GM12878 (cell line): ENCODE results near the gene HYCC2. TPM values are rescaled to one million over a fixed set of nuclear protein-coding genes. Genes with fewer than 3 reads are reported as not detected.

ENCODE experiments used
- ATAC-seq: fragments of 200-7000 bp; cut with Tn5 transposase; 3 replicates; pipeline ENCODE4 v1.9.1; 2020; ENCODE audit warnings: mild to moderate bottlenecking, moderate library complexity
- BruUV-seq: library from RNA; stranded (reverse); fragments of 400-500 nt; replicated peaks from 2 replicates; lab custom pipeline; 2021; lab: Mats Ljungman, UMichigan
- CTCF ChIA-PET: fragments of 300-600 bp; sonication (Branson Sonifier 250); formaldehyde crosslinking; extraction: SDS; loops from one replicate; lab custom pipeline; 2021; ENCODE audit warnings: inconsistent platforms; lab: Yijun Ruan, JAX
- POLR2A ChIA-PET: fragments of 350-600 bp; formaldehyde crosslinking; extraction: SDS; loops from one replicate; lab custom pipeline; 2021; ENCODE audit warnings: inconsistent platforms; lab: Charles Lee
- RAD21 ChIA-PET: fragments of 300-600 bp; sonication (Branson Sonifier 250); formaldehyde crosslinking; loops from one replicate; lab custom pipeline; 2023; ENCODE audit warnings: antibody characterized with exemption; ENCODE audit not compliant: unreplicated experiment; lab: Charles Lee
- SMC1A ChIA-PET: fragments of 300-600 bp; sonication (Branson Sonifier 250); formaldehyde crosslinking; loops from one replicate; lab custom pipeline; 2023; ENCODE audit not compliant: unreplicated experiment, uncharacterized antibody; lab: Charles Lee
- DNase-seq: peaks from one replicate; pipeline ENCODE4 v3.0.0-alpha.2; 2011; ENCODE audit warnings: low read depth, low spot score
- FAIRE-seq: peaks from 3 replicates; lab custom pipeline; 2011; peaks lifted over from hg19 to GRCh38; lab: Jason Lieb, UNC
- H2AFZ ChIP-seq: 2 replicates; pipeline ENCODE4 v1.6.0; 2011; ENCODE audit warnings: low read depth, low read length, control low read depth; ENCODE audit not compliant: control insufficient read depth
- H3K27ac ChIP-seq: 2 replicates; pipeline ENCODE4 v1.5.1; 2011; ENCODE audit warnings: control low read depth; ENCODE audit not compliant: control insufficient read depth, insufficient read depth
- H3K27me3 ChIP-seq, 2 experiments: replicated peaks in 1 of 2; 2 replicates each; pipeline versions ENCODE4 v1.6.0 to v1.6.1; 2011; ENCODE audit warnings: low read length in 1 of 2; ENCODE audit not compliant: control insufficient read depth in 2 of 2, insufficient read depth in 2 of 2
- H3K36me3 ChIP-seq, 2 experiments: 2 replicates each; pipeline ENCODE4 v1.5.1; 2011; ENCODE audit warnings: low read length in 1 of 2; ENCODE audit not compliant: control insufficient read depth in 2 of 2, insufficient read depth in 2 of 2
- H3K4me1 ChIP-seq: 2 replicates; pipeline ENCODE4 v1.6.1; 2011; ENCODE audit warnings: mild to moderate bottlenecking, low read length, moderate library complexity, mixed read lengths; ENCODE audit not compliant: control insufficient read depth, insufficient read depth
- H3K4me2 ChIP-seq: 2 replicates; pipeline ENCODE4 v1.6.0; 2011; ENCODE audit warnings: control low read depth; ENCODE audit not compliant: control insufficient read depth, insufficient read depth
- H3K4me3 ChIP-seq: fragments of 200-600 bp; sonication (generic); 2 replicates; pipeline ENCODE4 v1.5.1; 2016
- H3K79me2 ChIP-seq: 2 replicates; pipeline ENCODE4 v1.6.0; 2011; ENCODE audit warnings: low read length; ENCODE audit not compliant: control insufficient read depth, insufficient read depth
- H3K9ac ChIP-seq: 2 replicates; pipeline ENCODE4 v1.8.0; 2011; ENCODE audit warnings: low read length, control low read depth, mixed read lengths; ENCODE audit not compliant: control insufficient read depth, insufficient read depth
- H3K9me3 ChIP-seq: replicated peaks from 3 replicates; pipeline ENCODE4 v1.5.1; 2011; ENCODE audit warnings: mild to moderate bottlenecking, low read length; ENCODE audit not compliant: control insufficient read depth, insufficient read depth
- H4K20me1 ChIP-seq: 2 replicates; pipeline ENCODE4 v1.6.0; 2011; ENCODE audit not compliant: control insufficient read depth, insufficient read depth
- BMI1 ChIP-seq: fragments of 450-650 bp; IDR thresholded peaks from 2 replicates; pipeline ENCODE4 v1.6.1; 2016; ENCODE audit warnings: mild to moderate bottlenecking, moderate library complexity, borderline replicate concordance
- CBFB ChIP-seq: IDR thresholded peaks from 2 replicates; pipeline ENCODE4 v1.6.1; 2016; ENCODE audit warnings: antibody characterized with exemption, low read depth
- CHD4 ChIP-seq: fragments of 200-600 bp; sonication (generic); IDR thresholded peaks from 2 replicates; pipeline ENCODE4 v1.6.1; 2016; ENCODE audit warnings: mild to moderate bottlenecking
- EP300 ChIP-seq, 2 experiments: fragments of 150-350 bp in 1 of 2; IDR thresholded peaks; 2 replicates each; pipeline ENCODE4 v1.6.1; 2011 to 2012; ENCODE audit warnings: low read depth in 2 of 2, low read length in 2 of 2, borderline replicate concordance in 1 of 2, improper control_type of control experiment in 1 of 2, inconsistent platforms in 1 of 2; ENCODE audit not compliant: control insufficient read depth in 1 of 2
- GATAD2B ChIP-seq: fragments of 450-650 bp; conservative IDR thresholded peaks from 2 replicates; pipeline ENCODE4 v1.6.1; 2017; ENCODE audit warnings: low read depth, mild to moderate bottlenecking, moderate library complexity
- HSF1 ChIP-seq: fragments of 150-350 bp; IDR thresholded peaks from 2 replicates; pipeline ENCODE4 v1.6.1; 2014; ENCODE audit warnings: mild to moderate bottlenecking, low read depth, low read length
- IRF3 ChIP-seq: fragments of 450-650 bp; IDR thresholded peaks from 2 replicates; pipeline ENCODE4 v1.6.1; 2014; ENCODE audit warnings: mild to moderate bottlenecking
- KDM1A ChIP-seq: fragments of 200-600 bp; sonication (generic); IDR thresholded peaks from 2 replicates; pipeline ENCODE4 v1.6.1; 2016; ENCODE audit warnings: borderline replicate concordance
- MEF2A ChIP-seq: IDR thresholded peaks from 2 replicates; pipeline ENCODE4 v1.6.1; 2011; ENCODE audit warnings: low read depth, mild to moderate bottlenecking, low read length, moderate library complexity; ENCODE audit not compliant: insufficient read depth
- MTA3 ChIP-seq: IDR thresholded peaks from 2 replicates; pipeline ENCODE4 v1.6.1; 2012; ENCODE audit warnings: low read length, inconsistent platforms, borderline replicate concordance
- NFYB ChIP-seq: IDR thresholded peaks from 2 replicates; pipeline ENCODE4 v1.6.1; 2011; ENCODE audit warnings: low read depth, mild to moderate bottlenecking, low read length, improper control_type of control experiment, moderate library complexity; ENCODE audit not compliant: insufficient read depth
- NR2C2 ChIP-seq: IDR thresholded peaks from 2 replicates; pipeline ENCODE4 v1.6.1; 2011; ENCODE audit warnings: borderline replicate concordance, low read depth; ENCODE audit not compliant: control insufficient read depth, insufficient read length
- RB1 ChIP-seq: fragments of 450-650 bp; formaldehyde crosslinking; IDR thresholded peaks from 2 replicates; pipeline ENCODE4 v1.6.1; 2017; ENCODE audit warnings: mild to moderate bottlenecking, borderline replicate concordance
- REST ChIP-seq: IDR thresholded peaks from 2 replicates; pipeline ENCODE4 v1.6.1; 2012; ENCODE audit warnings: mild to moderate bottlenecking, low read depth, low read length
- SMAD5 ChIP-seq: IDR thresholded peaks from 2 replicates; pipeline ENCODE4 v1.6.1; 2016; ENCODE audit warnings: antibody characterized with exemption, low read depth
- STAT3 ChIP-seq: IDR thresholded peaks from 2 replicates; pipeline ENCODE4 v1.6.1; 2011; ENCODE audit warnings: low read depth, low read length, improper control_type of control experiment
- SUPT20H ChIP-seq: IDR thresholded peaks from 2 replicates; pipeline ENCODE4 v1.6.1; 2011; ENCODE audit warnings: low read depth, mild to moderate bottlenecking, low read length, moderate library complexity, borderline replicate concordance; ENCODE audit not compliant: control insufficient read depth
- YBX1 ChIP-seq: fragments of 450-650 bp; IDR thresholded peaks from 2 replicates; pipeline ENCODE4 v1.6.1; 2016; ENCODE audit warnings: antibody characterized with exemption
- WGBS: methylation state at CpG from one replicate; pipeline ENCODE4 v1.1.6; 2016; ENCODE audit warnings: low lambda C conversion rate; ENCODE audit not compliant: insufficient replicate concordance, insufficient coverage; ENCODE audit errors: missing lambda C conversion rate; 5-methylcytosine and 5-hydroxymethylcytosine counted together
- in situ Hi-C: fragments of 300-500 bp; cut with MboI; formaldehyde crosslinking; loops from 9 replicates; pipeline ENCODE4 v1.14.3; 2018; ENCODE audit warnings: mixed read lengths
- intact Hi-C: fragments of 100-400 bp; cut with micrococcal nuclease; formaldehyde crosslinking; loops from one replicate; pipeline ENCODE4 v1.14.2; 2022; ENCODE audit not compliant: unreplicated experiment
- polyA plus RNA-seq, 11 experiments: library from polyadenylated mRNA; depleted of rRNA in 4 of 11; unstranded in 6 of 11; stranded (reverse) in 5 of 11; fragments of >200 nt; fragmentation: Nextera tagmentation in 4 of 11; fragmentation: Illumina TruSeq in 1 of 11; extraction: Ambion mirVana in 4 of 11; extraction: Trizol in 1 of 11; gene quantifications; 1 replicate in 1 of 11; 2 replicates in 10 of 11; pipeline versions ENCODE4 v1.2.1 to v1.2.3, GENCODE V29; 2011 to 2016; ENCODE audit warnings: inconsistent platforms in 2 of 11, missing spikeins in 2 of 11, low read depth in 1 of 11
- total RNA-seq, 4 experiments: library from RNA; depleted of rRNA in 3 of 4; stranded (reverse); fragments of >200 nt in 3 of 4; fragmentation: Illumina TruSeq in 1 of 4; extraction: Trizol in 1 of 4; gene quantifications; 2 replicates each; pipeline versions ENCODE4 v1.2.1 to v1.2.3, GENCODE V29; 2013 to 2021

HYCC2 gene
- total and polyA plus RNA-seq, 10 of the 15 experiments (the other 5 are each of a cell fraction or from before 2014, with no cell fraction given): 3.4 to 17.4 (median 8.0) TPM

GRCh38 chr2:201057087-201057521, 14.4 kb downstream of the HYCC2 start (continued):
- TF ChIP-seq SMAD5: no peak
- no peak for TF ChIP-seq YBX1
- TF ChIP-seq HSF1: no peak
- TF ChIP-seq CHD4: no peak
- TF ChIP-seq, all 136 proteins: peak for 0

- BruUV-seq: no TSS peak
- Histone ChIP-seq H4K20me1 (no peaks in the 10 kb centered on the region), H3K27me3 (no peaks in the 10 kb centered on the region), H3K36me3 (peaks cover 0 to 7% of the 10 kb centered on the region in 2 experiments; a peak in 3 of 4 replicates), H3K9ac (no peak overlapping the region), H3K4me3 (no peak overlapping the region), H3K79me2 (peaks cover 13% of the 10 kb centered on the region), H3K4me1 (no peaks in the 10 kb centered on the region), H2AFZ (no peak overlapping the region), H3K9me3 (no peaks in the 10 kb centered on the region; the same call in none of the 3 replicates), H3K4me2 (no peak overlapping the region), H3K27ac (no peak overlapping the region)
- ChIA-PET SMC1A (interaction anchor here (1.3 kb wide), 1 partner anchor 28 kb away, joined by 4 read pairs; no protein-coding TSS in a partner anchor), POLR2A (no interaction called here), RAD21 (interaction anchor here (1.8 kb wide), 1 partner anchor 19 kb away, joined by 4 read pairs; no protein-coding TSS in a partner anchor), CTCF (interaction anchor here (0.6 to 1.2 kb wide), 3 partner anchors 15 to 295 kb away, joined by 3 read pairs; no protein-coding TSS in a partner anchor)
- 95% methylated on average over 11 of the region's 11 CpGs for WGBS
- intact Hi-C loops (no loop called here), in situ Hi-C loops (no loop called here)
- no peak for FAIRE-seq
- no peak for DNase-seq
- ATAC-seq: no peak
- no peak for TF ChIP-seq REST
- TF ChIP-seq KDM1A: no peak
- TF ChIP-seq BMI1: no peak
- no peak for TF ChIP-seq NR2C2
- TF ChIP-seq MTA3: no peak
- no peak for TF ChIP-seq SUPT20H
- TF ChIP-seq IRF3: no peak
- TF ChIP-seq MEF2A: no peak
- TF ChIP-seq STAT3: no peak
- no peak for TF ChIP-seq GATAD2B
- no peak for TF ChIP-seq CHD4
- TF ChIP-seq RB1: no peak
- TF ChIP-seq NFYB: no peak
- no peak for TF ChIP-seq CBFB
- no peak for TF ChIP-seq EP300 (IDR thresholded peaks at IDR 0.05; ENCODE audit: borderline replicate concordance in 1 of 2, control insufficient read depth in 1 of 2, low read depth in 2 of 2, low read length in 2 of 2)
Measured at GRCh38 chr2:201049455-201049854, 22.0 kb downstream of the HYCC2 start.
